Activated CD8-positive, alpha-beta memory T cell treated with anti-CD3 and anti-CD28 coated beads, Interleukin-2, amount 50 U/mL, for 24 hours (primary cell): ENCODE data around the gene USP9X.
"Not testable (repeated sequence)": the region's sequence is repeated elsewhere in the genome, so short reads cannot be mapped to it uniquely, and the experiment has no call there.

Source experiments
- DNase-seq: peaks from one replicate; pipeline ENCODE4 v3.0.0-alpha.2; 2020; ENCODE audit errors: extremely low read depth

USP9X gene, protein sequence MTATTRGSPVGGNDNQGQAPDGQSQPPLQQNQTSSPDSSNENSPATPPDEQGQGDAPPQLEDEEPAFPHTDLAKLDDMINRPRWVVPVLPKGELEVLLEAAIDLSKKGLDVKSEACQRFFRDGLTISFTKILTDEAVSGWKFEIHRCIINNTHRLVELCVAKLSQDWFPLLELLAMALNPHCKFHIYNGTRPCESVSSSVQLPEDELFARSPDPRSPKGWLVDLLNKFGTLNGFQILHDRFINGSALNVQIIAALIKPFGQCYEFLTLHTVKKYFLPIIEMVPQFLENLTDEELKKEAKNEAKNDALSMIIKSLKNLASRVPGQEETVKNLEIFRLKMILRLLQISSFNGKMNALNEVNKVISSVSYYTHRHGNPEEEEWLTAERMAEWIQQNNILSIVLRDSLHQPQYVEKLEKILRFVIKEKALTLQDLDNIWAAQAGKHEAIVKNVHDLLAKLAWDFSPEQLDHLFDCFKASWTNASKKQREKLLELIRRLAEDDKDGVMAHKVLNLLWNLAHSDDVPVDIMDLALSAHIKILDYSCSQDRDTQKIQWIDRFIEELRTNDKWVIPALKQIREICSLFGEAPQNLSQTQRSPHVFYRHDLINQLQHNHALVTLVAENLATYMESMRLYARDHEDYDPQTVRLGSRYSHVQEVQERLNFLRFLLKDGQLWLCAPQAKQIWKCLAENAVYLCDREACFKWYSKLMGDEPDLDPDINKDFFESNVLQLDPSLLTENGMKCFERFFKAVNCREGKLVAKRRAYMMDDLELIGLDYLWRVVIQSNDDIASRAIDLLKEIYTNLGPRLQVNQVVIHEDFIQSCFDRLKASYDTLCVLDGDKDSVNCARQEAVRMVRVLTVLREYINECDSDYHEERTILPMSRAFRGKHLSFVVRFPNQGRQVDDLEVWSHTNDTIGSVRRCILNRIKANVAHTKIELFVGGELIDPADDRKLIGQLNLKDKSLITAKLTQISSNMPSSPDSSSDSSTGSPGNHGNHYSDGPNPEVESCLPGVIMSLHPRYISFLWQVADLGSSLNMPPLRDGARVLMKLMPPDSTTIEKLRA (N-terminal part only)

DNA sequence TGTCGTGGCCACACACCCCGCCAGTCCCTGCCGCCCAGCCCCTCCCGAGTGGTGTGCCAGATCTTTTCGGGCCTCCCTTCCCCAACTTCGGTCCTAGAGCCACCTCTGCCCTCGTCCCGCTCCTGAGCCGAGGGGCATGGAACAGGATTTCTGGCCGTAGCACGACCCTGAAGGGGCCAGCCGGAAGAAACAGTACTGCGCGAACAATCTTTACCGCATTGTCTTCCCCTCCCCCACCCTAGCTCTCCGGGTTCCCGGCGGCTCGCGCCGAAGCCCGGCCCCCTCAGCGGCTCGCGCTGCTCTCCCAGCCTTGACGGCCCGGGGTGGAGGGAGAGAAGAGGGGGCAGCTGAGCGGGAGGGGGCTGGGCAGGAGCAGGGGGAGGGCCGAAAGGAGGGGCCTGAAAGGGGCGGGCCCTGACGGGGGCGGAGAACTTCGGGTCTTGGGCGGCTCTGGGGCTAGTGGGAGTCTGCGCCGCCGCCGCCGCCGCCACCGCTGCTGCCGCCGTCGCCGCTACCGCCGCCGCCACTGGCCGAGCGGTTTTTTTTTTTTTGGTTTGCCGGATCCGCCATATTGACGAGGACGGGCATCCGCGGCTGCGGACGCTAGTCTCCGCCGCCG, at the start of gene USP9X:
Gene USP9X, plus strand, starts transcription at position 553 of the 619 bp plus-strand sequence. CDS start 38,184 bp downstream, outside the sequence.
- peak; percentile 56 for DNase-seq

DNA sequence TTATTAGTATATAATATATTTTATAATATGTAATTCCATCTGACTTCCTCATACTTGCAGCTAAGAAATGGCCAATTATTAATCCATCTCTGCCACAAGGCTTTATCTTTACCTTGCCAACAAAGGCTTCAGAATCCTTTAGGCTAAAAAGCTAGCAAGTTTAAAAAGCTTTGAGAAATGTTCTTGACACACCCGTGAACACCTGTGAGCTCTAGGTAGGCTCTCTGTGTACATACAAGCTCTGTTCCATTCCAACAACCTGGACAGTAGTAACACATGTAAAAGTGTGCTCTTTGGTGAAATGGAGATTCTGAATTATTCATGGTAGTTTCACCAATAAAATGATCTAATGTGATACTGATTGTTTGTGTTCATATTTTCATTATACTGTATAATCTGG, 49.7 kb upstream of the USP9X start:
- no peak for DNase-seq

DNA sequence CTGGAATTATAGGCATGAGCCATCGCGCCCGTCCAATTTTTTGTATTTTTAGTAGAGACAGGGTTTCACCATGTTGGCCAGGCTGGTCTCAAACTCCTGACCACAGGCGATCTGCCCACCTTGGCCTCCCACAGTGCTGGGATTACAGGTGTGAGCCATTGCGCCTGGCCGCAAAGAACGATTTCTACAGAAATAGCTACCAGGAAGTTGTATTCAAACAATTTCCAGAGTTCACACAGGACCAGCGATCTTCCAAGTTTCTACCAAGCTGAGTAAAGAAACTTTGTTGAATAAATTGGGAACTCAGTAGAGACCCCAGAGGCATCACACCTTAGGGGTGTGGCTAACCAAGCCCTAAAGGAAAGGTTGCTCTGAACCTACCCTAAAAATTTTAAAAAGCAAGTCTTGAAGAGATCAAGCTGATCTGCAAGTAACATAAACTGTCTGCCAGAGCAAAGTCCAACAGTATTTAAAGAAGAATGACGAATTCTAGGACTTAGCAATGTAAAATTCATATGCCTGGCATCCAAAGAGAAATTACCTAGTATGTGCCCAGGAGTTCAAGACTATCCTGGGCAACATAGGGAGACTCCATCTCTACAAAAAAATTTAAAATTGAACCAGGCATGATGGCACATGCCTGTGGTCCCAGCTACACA, 48.4 kb upstream of the USP9X start:
- DNase-seq: no peak

DNA sequence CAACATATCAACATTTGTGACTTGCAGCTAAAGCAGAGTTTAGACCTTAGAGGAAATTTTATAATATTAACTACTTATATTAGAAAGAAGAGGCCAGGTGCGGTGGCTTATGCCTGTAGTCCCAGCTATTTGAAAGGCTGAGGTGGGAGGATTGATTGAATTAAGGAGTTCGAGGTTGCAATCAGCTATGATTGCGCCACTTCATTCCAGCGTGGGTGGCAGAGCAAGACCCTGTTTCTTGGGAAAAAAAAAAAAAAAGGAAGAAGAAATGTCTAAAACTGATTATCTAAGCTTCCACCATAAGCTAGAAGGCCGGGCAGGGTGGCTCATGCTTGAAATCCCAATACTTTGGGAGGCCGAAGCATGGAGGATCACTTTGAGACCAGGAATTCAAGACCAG, 42.0 kb upstream of the USP9X start:
- no peak for DNase-seq

DNA sequence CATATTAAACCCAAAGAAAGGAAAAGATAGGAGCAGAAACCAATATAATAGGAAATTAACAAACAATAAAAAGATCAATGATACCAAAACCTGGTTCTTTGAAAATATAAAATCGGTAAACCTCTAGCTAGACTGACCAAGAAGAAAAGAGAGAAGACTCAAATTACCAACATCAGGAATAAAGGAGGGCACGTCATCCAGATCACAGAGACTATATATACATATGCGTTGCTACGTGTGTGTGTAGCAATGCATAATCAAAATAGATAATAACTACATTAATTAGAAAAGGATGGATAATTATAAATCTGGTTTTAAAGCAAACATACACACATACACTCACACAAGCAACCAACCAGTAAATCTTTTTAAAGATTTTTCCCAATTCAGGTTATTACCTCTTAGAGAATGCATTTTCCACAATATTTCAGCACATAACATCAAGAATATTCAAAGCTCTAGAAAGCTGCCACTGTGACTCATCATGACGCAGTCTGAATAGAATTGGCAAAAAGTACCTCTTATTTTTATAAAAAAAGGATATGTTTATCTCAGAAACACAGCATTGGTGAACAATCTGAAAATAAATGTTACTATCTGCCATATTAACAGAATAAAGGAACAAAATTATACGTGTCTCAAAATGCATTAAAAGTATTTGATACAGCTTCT, 41.4 kb upstream of the USP9X start:
- DNase-seq: no peak

DNA sequence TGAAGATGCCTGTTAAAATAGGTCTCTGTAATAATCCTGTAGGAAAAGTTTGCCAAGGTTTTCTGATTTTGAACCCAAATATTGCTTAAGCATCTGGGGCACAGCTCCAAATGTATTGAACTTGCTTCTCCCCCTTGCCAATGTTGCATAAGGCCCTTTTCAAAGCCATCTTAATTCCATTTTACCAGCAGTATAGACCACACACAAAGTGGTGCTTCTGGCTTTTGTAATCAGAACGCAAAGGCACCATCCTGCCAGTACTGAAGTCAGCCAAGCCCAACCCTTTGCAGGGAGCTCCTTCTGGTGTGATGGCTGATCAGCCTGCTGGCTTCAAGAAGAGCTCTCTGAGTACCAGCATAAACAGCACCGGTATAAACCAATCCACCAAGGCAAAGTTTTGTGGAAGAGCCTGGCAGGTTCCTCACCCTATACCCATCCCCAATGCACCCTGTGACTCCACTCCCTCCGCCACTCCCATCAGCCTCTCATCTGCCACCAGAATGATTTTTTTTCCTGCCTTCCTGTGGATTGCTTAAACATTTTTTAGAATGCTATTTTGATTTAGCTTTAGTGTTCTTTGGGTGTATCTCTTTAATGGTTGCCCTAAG, 39.2 kb upstream of the USP9X start:
- DNase-seq: no peak

DNA sequence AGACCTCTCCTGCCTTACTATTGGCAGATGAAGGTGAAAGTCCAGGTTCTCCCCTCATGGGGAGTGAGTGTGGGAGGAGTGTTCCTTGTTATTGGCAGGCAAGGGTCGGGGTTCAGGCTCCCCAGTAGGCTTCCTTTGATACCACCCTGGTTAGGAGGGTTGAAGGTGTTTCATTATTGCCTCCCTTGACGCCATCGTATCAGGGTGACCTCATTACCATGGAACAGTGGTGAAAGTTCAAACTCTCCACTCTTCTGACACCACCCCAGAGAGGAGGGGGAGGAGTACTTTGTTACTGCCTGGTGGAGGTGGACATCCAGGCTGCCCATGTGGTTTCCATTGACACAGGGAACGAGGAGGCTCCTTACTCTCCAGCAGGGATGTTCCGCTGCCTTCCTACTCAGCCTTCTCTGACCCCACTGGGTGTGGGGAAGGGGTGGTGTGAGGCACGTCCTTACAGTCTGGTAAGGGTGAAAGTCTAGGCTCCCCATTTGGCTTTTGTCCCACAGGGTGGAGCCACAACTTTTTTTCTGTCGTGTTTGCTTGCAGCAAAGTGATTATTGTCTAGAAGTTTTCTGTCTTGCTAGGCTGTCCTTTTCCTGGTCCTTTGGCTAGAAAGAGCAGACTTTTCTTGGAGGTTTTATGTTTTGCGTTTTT, 37.2 kb upstream of the USP9X start:
- no peak for DNase-seq

DNA sequence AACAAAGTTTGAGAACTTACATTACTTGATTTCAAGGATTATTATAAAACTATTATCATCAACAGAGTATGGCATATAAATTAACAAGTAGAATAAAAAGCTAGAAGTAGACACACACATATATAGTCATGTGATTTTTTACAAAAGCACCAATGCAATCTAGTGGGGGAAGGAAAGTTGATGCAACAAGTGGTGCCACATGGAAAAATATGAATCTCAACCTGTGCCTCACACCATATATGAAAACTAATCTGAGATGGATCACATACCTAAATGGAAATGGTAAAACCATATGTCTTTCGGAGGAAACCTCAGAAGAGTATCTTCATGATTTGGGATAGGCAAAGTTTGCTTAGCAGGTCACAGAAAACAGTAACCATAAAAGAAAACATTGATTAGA, 34.9 kb upstream of the USP9X start:
- DNase-seq: no peak

DNA sequence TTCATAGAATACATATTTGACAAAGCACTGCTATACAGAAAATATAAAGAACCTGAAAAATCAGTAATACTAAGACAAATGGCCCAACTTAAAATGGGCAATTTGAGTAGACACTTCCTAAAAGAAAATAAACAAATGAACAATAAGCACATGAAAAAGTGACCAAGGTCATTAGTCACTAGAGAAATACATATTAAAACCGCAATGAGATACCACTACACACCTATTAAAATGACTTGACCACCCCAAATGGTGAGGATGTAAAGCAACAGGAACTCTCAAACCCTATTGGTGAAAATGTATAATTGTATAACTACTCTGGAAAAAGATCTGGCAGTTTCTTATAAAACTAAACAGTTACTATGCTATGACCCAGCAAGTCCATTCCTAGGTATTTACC, 34.0 kb upstream of the USP9X start:
- no peak for DNase-seq

DNA sequence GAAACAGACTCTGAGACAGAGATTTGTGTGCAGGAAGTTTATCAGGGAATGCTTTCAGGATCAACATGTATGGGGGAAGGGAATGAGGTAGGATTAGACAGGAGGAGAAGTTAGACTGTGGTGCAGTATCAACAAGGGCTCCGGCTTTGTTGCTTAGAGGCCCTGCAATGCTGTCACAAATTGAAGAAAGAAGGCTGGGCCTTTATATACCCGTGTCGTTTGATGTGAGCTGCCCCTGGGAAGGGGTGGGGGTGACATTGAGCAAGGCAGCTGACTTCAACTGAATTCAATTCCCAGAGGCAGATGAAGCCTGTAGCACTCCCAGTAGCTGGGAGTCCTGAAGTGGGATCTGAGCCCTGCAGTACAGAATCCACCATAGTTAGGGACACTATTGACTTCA, 29.5 kb upstream of the USP9X start:
- DNase-seq: no peak

DNA sequence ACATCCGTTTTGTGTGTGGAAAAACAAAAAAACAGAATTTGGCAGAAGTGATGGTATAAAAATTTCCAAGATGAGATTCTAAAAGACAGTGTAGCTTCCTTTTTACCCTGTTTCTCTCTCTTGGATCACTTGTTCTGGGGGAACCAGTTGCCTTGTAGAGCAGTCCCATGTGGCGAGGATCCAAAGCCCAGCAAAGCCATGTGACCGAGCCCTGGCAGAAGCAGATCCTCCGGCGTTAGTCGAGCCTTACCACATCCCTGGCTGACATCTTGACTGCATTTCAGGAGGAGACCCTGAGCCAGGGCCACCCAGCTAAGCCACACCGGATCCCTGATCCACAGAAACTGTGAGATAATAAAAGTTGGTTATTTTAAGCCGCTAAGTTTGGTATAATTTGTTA, 22.0 kb upstream of the USP9X start:
- not testable (repeated sequence) for DNase-seq

DNA sequence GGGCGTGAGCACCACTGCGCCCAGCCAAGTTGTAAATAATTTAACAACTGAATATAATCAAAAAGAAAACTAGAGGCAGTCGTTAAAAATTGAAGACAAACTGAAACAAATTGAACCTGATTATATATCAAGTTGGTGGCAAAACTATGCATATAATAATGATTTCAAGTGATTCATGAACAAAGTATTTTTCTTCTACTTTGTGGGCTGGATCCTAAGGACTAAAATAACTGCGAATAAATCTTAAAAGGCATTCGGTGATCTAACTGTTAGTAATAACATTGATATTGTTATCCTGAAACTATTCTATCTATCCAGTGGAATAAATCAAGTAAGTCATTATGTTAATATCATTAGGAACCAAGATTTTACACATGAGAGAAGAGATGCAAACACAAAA, 21.2 kb upstream of the USP9X start:
- DNase-seq: no peak

DNA sequence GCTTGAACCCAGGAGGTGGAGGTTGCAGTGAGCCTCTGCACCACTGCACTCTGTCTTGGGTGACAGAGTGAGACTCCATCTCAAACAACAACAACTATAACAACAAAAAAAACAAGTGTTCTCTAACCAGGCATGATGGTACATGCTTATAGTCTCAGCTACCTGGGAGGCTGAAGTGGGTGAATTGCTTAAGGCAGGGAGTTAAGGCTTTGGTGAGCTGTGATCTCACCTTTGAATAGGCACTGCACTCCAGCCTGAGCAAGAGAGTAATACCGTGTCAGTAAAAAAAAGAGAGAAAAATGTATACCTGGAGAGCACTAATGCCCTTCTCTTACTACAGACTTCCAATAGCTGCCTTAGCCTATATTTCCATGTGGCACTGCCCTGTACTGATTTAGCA, 18.9 kb upstream of the USP9X start:
- DNase-seq: no peak

DNA sequence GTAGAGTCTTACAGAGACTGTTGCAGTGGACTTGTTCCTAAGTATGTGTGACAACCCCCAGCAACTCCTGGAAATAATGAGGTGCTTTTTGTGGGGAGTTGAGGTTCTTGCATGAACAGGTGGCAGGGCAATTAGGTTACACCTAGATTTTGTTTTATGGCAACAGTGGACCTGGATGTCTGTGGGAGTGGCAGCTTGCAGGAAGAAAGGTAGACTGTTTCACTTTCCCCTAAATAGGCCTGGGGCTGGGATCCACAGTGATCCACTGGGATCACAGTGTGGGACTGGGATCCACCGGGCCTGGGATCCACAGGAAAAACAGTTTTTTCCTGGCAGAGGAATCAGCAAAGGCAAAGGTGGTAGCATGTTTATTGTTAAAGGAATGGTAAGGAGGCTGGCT, 18.3 kb upstream of the USP9X start:
- DNase-seq: no peak

DNA sequence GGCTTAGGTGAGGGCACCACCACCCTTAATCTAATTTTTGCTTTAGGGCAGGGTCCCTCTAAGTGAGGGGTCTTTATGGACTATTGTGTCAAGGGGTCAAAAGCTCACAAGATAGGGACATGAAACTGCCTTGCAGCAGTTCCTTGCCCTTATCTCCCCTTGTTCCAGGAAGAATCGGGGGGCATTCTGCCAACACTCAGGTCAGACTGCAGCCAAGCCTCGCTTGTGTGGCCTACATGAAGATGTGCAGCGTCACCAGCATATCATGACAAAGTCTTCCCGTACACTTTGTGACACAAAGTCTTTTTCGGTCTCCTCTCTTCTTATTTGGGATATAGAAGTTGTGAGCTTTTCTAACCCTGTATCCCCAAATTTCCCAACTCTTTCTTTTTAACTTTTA, 17.5 kb upstream of the USP9X start:
- DNase-seq: no peak

DNA sequence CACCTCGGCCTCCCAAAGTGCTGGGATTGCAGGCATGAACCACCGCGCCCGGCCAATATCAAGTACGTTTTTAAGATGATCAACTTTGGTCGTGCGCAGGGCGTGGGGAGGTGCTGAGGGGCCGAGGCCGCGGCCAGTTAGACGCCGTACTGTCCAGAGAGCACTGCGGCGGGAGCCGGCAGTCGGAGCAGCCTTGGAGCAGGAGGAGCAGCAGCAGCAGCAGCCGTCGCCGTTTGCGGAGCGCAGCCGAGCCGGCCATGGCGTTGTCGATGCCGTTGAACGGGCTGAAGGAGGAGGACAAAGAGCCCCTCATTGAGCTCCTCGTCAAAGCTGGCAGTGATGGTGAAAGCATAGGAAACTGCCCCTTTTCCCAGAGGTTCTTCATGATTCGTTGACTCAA, 8.5 kb upstream of the USP9X start:
- no peak for DNase-seq

DNA sequence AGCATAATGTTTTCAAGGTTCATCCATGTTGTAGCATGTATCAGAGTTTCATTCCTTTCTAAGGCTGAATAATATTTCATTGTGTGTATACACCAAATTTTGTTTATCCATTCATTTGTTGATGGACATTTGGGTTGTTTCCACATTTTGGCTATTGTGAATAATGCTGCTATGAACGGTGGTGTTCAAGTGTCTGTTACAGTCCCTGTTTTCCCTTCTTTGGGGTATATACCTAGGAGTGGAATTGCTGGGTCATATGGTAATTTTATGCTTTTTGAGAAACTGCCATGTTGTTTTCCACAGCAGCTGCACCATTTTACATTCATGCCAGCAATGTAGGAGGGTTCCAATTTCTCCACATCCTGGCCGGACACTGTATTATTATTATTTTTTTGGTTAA, 3.4 kb upstream of the USP9X start:
- no peak for DNase-seq

DNA sequence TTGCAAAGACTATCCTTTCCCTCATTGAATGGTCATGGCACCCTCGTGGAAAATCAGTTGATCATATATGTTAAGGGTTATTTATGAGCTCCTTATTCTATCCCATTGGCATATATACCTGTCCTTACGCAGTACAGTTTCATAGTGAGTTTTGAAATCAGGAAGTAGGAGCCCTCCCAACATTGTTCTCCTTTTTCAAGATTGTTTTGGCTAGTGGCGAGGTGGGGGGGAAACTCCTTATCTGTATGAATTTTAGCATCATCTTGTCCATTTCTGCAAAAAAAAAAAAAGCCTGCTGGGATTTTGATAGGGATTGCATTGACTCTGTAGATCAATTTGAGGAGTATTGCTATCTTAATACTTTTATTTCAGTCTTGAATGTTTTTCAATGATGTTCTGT, 2.5 kb upstream of the USP9X start:
- DNase-seq: no peak

DNA sequence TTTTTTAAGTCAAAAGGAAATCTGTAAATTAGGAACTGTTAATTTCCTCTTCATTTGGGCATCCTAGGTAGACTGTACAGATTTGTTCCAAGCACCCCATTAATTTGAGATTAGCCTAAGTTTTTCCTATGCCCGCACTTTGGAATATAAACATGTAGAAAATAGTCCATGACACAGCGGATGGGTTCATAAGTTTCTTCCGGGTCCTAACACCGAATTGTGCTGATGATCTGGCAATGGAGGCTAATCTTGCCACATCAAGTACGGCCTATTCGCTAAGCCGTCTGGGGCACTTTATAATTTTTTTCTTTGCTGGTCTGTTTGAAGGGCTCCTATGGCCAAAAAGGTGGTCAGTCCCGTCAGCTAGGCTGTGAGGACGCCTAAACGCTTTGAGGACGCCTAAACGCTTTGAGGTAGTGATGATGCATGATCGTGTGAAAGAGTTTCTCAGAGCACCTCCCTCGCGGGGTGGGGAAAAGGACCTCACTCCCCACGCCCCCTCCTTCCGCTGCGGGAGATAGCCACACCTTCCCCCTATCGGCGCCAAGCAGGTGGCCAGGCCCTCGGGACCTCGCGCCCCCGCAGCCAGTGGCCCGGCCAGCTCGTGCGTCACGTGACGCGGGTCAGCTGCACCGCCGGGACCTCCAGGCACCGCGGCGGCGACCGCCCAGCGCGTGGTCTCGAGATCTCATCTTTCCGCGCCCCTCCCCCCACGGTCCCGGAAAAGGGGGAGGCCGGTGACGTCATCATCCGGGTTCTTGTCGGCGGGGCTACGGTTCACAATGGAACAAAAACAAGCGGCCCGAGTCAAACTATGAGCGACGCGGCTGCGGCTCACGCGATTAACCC, 977 bp upstream of the USP9X start:
- DNase-seq: peak; percentile 86
